Right cardiac atrium (tissue), 5 donors: Measurements from ENCODE around the gene MS4A3. TPM values are rescaled to one million over a fixed set of nuclear protein-coding genes. Genes with fewer than 3 reads are reported as not detected.
"Not testable (repeated sequence)": the region's sequence is repeated elsewhere in the genome, so short reads cannot be mapped to it uniquely, and the experiment has no call there.

Experiments
- ATAC-seq, 2 donors: fragments of 200-7000 bp; cut with Tn5 transposase; one replicate each; pipeline versions ENCODE4 v1.8.0 to v1.9.1; 2020; ENCODE audit warnings: moderate library complexity in 2 of 2, mild to moderate bottlenecking in 1 of 2
- DNase-seq, 3 donors: peaks; one replicate each; pipeline ENCODE4 v3.0.0-alpha.2; 2020
- H3K27ac ChIP-seq: one replicate; pipeline ENCODE4 v1.5.1; 2013; ENCODE audit warnings: mild to moderate bottlenecking, low read length, control low read depth, moderate library complexity
- H3K27me3 ChIP-seq: one replicate; pipeline ENCODE4 v1.6.1; 2013; ENCODE audit not compliant: control insufficient read depth, insufficient read depth
- H3K4me1 ChIP-seq: one replicate; pipeline ENCODE4 v1.6.1; 2013; ENCODE audit warnings: low read length; ENCODE audit not compliant: control insufficient read depth, insufficient read depth
- H3K4me3 ChIP-seq: one replicate; pipeline ENCODE4 v1.5.1; 2013; ENCODE audit warnings: low read length, control low read depth
- H3K9me3 ChIP-seq: one replicate; pipeline ENCODE4 v1.6.1; 2013; ENCODE audit warnings: low read length; ENCODE audit not compliant: control insufficient read depth
- WGBS: extraction: QIAGEN DNeasy Blood & Tissue Kit; methylation state at CpG from one replicate; pipeline ENCODE4 v1.1.7; 2013; 5-methylcytosine and 5-hydroxymethylcytosine counted together
- intact Hi-C, 4 donors: fragments of 100-400 bp; cut with DNase I; formaldehyde crosslinking; loops; one replicate each; pipeline versions ENCODE4 v1.11.0 to v1.14.0; 2022 to 2023
- long read RNA-seq, 4 donors: library from polyadenylated mRNA; unstranded; transcript quantifications; one replicate each; pipeline ENCODE4 v2.0.0, GENCODE V29; 2020 to 2021
- polyA plus RNA-seq: library from polyadenylated mRNA; stranded (reverse); fragments of 200-250 nt; gene quantifications from one replicate; pipeline ENCODE4 v1.2.3, GENCODE V29; 2013
- total RNA-seq, 4 donors: library from RNA; stranded (reverse); fragmentation: NEBNext Ultra II Directional; extraction: Animal tissue kit (Norgen Biotek cat#: 25700); gene quantifications; one replicate each; pipeline ENCODE4 v1.2.1, GENCODE V29; 2021
- donor health status: healthy with polysubstance abuse.
- donor health status: DM: no; HTN: yes; CAD: no.
- donor health status: DM: no; HTN: no; CAD: no.
- donor health status: DM: no; HTN: yes; CAD: no; lungs with severe emphysema.
- donor health status: DM: yes; HTN: yes; CAD: no.

The MS4A3 gene
- total RNA-seq (not detected), polyA plus RNA-seq (not detected)
- long read RNA-seq, donor 1 = 0 reads
- long read RNA-seq, donor 2 = 0 reads
- long read RNA-seq, donor 3 = 0 reads
- long read RNA-seq, donor 4 = 0 reads

- no peak within 1 kb of the TSS for H3K27ac ChIP-seq
- intact Hi-C loops = no loop called here
- H3K4me1 ChIP-seq = no peaks in the 10 kb centered on the region
- 43% methylated on average over 8 of the region's 8 CpGs for WGBS
- no peak for DNase-seq
- ATAC-seq = no peak
- H3K27me3 ChIP-seq = no peaks in the 10 kb centered on the region
- H3K4me3 ChIP-seq = no peak within 1 kb of the TSS
- H3K9me3 ChIP-seq = no peaks in the 10 kb centered on the region
These were observed at the start of gene MS4A3 for GRCh38 chr11:60056349-60056969. Gene MS4A3, plus strand, starts transcription at chr11:60056665. Its CDS starts 4,496 bp downstream, at chr11:60061161.

- no peaks in the 10 kb centered on the region for H3K4me1 ChIP-seq
- H3K9me3 ChIP-seq = no peaks in the 10 kb centered on the region
- DNase-seq = no peak
- H3K27ac ChIP-seq = no peak within 1 kb of the TSS
- intact Hi-C loops = no loop called here
- no peaks in the 10 kb centered on the region for H3K27me3 ChIP-seq
- H3K4me3 ChIP-seq = no peak within 1 kb of the TSS
- WGBS = 76% methylated on average over 1 of the region's 1 CpG
- no peak for ATAC-seq
These were observed 39.6 kb upstream of the MS4A3 start, which contains the start of gene OOSP4B for GRCh38 chr11:60016881-60017280. Gene OOSP4B, plus strand, starts transcription at chr11:60017181.

- 35% methylated on average over 8 of the region's 8 CpGs for WGBS
- no peak for ATAC-seq
- intact Hi-C loops = no loop called here
- Histone ChIP-seq H3K27me3 (no peaks in the 10 kb centered on the region), H3K27ac (no peak overlapping the region), H3K9me3 (no peaks in the 10 kb centered on the region), H3K4me1 (no peaks in the 10 kb centered on the region), H3K4me3 (no peak overlapping the region)
- no peak for DNase-seq
These were observed 38.4 kb upstream of the MS4A3 start for GRCh38 chr11:60018058-60018457.

- WGBS = 96% methylated on average over 27 of the region's 27 CpGs
- H3K4me3 ChIP-seq, H3K9me3 ChIP-seq, H3K4me1 ChIP-seq, intact Hi-C loops, H3K27me3 ChIP-seq, ATAC-seq, H3K27ac ChIP-seq: not testable (repeated sequence)
- DNase-seq = peak in 1 of 3 donors; percentile 39
These were observed 36.1 kb upstream of the MS4A3 start for GRCh38 chr11:60020376-60020775.

GRCh38 chr11:60029015-60029632 is 27.3 kb upstream of the MS4A3 start:
- H3K27ac ChIP-seq = no peak overlapping the region
- intact Hi-C loops = no loop called here

GRCh38 chr11:60040109-60040508 is 16.4 kb upstream of the MS4A3 start, which contains the start of gene OOSP2:
Gene OOSP2, plus strand, starts transcription at chr11:60040409. Its CDS starts 51 bp downstream, at chr11:60040460.
- Histone ChIP-seq H3K4me3 (no peak within 1 kb of the TSS), H3K4me1 (no peaks in the 10 kb centered on the region), H3K27ac (no peak within 1 kb of the TSS), H3K9me3 (no peaks in the 10 kb centered on the region), H3K27me3 (no peaks in the 10 kb centered on the region)
- intact Hi-C loops = no loop called here
- WGBS = 76% methylated on average over 8 of the region's 8 CpGs
- DNase-seq = no peak
- ATAC-seq = no peak

More at GRCh38 chr11:60029015-60029632, 27.3 kb upstream of the MS4A3 start:
- Histone ChIP-seq H3K9me3 (no peaks in the 10 kb centered on the region), H3K4me3 (no peak overlapping the region), H3K4me1 (no peaks in the 10 kb centered on the region), H3K27me3 (no peaks in the 10 kb centered on the region)
- no peak for DNase-seq
- no peak for ATAC-seq
- WGBS = 78% methylated on average over 3 of the region's 3 CpGs

GRCh38 chr11:60050422-60050821 is 6.0 kb upstream of the MS4A3 start:
- DNase-seq, H3K9me3 ChIP-seq, ATAC-seq, H3K27me3 ChIP-seq, intact Hi-C loops, H3K4me3 ChIP-seq, H3K27ac ChIP-seq, H3K4me1 ChIP-seq: not testable (repeated sequence)

GRCh38 chr11:60050839-60051238 is 5.6 kb upstream of the MS4A3 start:
- DNase-seq, intact Hi-C loops, H3K4me3 ChIP-seq, H3K27me3 ChIP-seq, ATAC-seq, H3K27ac ChIP-seq, H3K9me3 ChIP-seq, H3K4me1 ChIP-seq: not testable (repeated sequence)
- 65% methylated on average over 3 of the region's 3 CpGs for WGBS

- intact Hi-C loops = no loop called here
- DNase-seq (no peak), ATAC-seq (no peak)
- WGBS = 78% methylated on average over 3 of the region's 3 CpGs
- Histone ChIP-seq H3K9me3 (no peaks in the 10 kb centered on the region), H3K27me3 (no peaks in the 10 kb centered on the region), H3K4me3 (no peak overlapping the region), H3K4me1 (no peaks in the 10 kb centered on the region), H3K27ac (no peak overlapping the region)
These were observed 2.6 kb downstream of the MS4A3 start for GRCh38 chr11:60059052-60059451.

- Histone ChIP-seq H3K9me3 (no peaks in the 10 kb centered on the region), H3K4me1 (no peaks in the 10 kb centered on the region), H3K4me3 (no peak overlapping the region), H3K27ac (no peak overlapping the region), H3K27me3 (no peaks in the 10 kb centered on the region)
- DNase-seq = no peak
- intact Hi-C loops = no loop called here
- no peak for ATAC-seq
- WGBS = 94% methylated on average over 4 of the region's 4 CpGs
These were observed 3.2 kb downstream of the MS4A3 start for GRCh38 chr11:60059521-60060240.

- 72% methylated on average over 1 of the region's 1 CpG for WGBS
- no peaks in the 10 kb centered on the region for H3K27me3 ChIP-seq
- DNase-seq (no peak), ATAC-seq (no peak)
- no peak overlapping the region for H3K27ac ChIP-seq
- intact Hi-C loops = no loop called here
- H3K9me3 ChIP-seq = no peaks in the 10 kb centered on the region
- H3K4me1 ChIP-seq = no peaks in the 10 kb centered on the region
- H3K4me3 ChIP-seq = no peak overlapping the region
These were observed 7.6 kb downstream of the MS4A3 start for GRCh38 chr11:60064111-60064510.
